ENCODE data around the gene NCK2.

NCK2 gene

DNA sequence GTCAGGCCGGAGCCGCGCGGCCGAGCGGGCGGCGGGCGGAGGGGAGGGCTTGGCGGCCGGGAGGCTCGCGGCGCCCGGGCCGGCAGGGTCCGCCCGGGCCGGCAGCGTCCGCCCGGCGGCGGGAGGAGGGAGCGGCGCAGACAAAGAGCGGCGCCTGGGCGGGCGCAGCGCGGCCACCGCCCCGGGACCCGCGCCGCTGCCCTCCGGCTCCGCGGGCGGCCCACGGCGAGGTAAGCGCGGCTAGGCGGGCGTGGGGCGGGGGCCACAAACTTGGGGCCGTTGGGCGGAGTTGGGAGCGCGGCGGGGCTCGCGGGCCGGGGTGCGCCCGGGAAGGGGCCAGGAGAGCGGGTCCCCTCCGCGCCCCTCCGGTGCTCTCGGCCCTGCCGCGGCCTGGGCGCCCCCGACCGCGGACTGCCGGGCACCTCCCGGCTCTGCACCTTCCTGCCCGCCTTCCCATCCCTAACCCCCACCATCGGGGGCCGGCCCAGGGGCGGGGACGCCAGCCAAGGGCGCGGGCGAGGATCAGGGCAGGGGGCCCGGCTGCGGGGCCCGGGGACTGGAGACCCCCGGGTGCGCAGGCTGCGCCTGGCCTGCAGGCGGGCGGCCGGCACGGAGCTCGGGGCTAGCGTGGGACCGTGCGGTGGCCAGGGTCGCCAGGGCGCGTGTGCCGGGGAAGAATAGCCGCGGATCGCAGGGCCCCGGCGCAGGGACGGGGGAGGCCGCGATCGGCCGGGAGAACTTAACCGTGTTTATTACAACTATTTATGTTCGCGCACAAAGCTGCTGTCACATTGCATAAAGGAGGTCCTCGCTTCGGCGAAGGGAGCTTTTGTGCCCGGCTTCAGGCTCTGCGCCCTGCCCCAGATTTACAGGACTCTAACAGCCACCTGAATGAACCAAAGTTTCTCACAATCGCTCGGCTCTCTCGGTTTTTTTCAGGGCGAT lies at the start of gene NCK2:
NCK2 (plus strand) TSS at position 4 of the 945 bp plus-strand sequence. CDS start 110,152 bp downstream, outside the sequence.
- DNase-seq (ENCODE audit: low read depth, low spot score), result no peak

- DNase-seq (ENCODE audit: low read depth, low spot score), result no peak
Measured at GRCh38 chr2:105697781-105698449, 46.8 kb upstream of the NCK2 start.

GRCh38 chr2:105698820-105699219 lies 45.9 kb upstream of the NCK2 start:
- DNase-seq (ENCODE audit: low read depth, low spot score), result no peak

DNA sequence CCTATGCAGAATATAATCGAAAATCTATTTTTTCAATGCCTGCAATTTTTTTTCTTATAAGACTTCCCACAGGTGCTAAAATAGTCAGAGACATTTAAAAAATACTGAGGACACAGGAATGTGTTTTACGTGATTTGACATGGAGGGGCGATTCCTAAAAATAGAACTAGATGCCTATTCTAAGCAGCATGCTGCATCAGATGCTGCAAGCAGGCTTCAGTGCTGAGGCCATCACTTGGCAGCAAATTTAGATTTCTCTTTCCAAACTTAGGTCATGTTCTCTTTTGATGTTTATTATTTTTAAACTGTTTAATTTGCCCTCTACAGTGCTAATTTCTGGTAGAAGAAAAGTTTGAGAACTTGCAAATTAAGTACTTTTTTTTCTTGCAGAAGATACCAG lies 43.7 kb upstream of the NCK2 start:
- no peak for DNase-seq (ENCODE audit: low read depth, low spot score)

- DNase-seq (ENCODE audit: low read depth, low spot score), result no peak
Measured at GRCh38 chr2:105708697-105709096, 36.0 kb upstream of the NCK2 start.

DNA sequence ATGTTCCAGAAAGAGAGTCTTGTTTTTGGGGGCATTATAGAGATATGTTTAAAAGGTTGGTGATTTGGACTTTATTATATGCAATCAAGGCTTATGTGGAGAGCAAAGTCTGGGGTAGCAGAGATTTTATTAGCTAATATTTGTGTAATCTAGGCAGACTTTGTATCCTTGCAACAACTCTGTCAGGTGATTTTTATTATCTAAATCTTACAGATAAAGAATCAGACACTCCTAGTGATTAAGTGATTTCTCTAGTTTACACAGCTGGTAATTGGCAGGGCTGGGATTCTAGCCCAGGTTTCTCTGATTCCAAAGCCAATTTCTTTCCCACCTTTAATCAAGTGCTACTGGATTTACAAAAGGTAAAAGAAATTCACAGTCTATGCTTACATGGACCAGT lies 33.3 kb upstream of the NCK2 start:
- DNase-seq (ENCODE audit: low read depth, low spot score), result no peak

DNA sequence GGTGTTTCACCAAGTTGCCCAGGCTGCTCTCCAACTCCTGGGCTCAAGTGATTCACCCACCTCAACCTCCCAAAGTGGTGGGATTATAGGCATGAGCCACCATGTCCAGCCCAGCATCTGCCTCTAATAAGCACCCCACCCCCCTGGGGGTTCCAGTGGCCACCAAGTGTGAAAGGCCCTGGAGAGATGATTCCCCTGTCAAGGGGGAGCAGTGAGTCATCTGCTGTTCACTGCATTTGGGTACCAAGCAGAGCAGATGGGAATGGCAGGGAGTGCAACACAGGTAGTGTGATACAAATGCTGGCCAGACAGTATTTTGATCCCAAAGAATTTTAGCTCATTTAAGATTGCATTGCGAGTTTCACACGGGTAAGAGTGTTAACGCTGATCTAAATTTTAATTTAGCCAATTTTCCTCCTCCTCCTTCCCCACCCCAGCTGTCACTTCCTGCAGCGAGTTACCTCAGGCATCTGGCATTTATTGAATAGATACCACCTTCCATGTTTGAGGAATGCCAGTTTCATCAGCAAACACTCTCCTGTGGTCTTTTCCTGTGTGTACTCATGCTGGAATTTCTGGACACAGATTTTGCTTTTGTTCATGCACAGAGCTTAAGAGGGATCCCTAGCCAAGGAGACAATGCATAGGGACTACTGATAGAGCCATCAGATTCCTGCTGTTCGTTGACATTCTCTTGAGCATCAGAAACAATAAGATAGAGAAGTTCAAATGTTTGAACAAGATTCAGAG lies 32.4 kb upstream of the NCK2 start:
- no peak for DNase-seq (ENCODE audit: low read depth, low spot score)

DNA sequence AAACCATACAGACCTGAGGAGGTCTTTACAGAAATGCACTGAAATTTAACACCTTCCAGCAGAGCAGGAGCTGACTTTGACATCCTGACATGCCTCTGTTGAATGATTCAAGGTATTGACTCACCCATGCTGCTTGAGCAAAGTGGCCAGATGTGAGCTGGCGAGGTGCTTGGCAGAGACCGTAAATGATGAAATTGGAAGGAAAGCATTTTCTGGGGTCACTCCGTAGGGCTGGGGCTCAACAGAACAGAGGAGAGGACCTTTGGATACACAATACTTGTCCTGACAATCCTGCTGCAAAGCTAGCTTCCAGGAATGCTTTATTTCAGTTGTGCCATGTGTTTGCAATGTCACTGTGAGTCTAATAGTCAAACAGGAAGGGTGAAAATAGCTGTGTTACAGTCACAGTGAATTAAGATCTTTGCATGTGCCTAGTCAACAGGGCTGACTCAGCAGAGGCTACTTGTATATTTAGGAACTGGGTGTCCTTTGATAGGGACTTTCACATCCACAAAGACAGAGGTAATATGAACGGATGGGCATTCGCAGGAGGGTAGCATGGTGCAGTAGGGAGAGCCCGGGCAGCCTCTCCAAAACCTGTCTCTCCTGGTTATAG lies 31.6 kb upstream of the NCK2 start:
- no peak for DNase-seq (ENCODE audit: low read depth, low spot score)

- no peak for DNase-seq (ENCODE audit: low read depth, low spot score)
Measured at GRCh38 chr2:105714141-105714540, 30.6 kb upstream of the NCK2 start.

DNA sequence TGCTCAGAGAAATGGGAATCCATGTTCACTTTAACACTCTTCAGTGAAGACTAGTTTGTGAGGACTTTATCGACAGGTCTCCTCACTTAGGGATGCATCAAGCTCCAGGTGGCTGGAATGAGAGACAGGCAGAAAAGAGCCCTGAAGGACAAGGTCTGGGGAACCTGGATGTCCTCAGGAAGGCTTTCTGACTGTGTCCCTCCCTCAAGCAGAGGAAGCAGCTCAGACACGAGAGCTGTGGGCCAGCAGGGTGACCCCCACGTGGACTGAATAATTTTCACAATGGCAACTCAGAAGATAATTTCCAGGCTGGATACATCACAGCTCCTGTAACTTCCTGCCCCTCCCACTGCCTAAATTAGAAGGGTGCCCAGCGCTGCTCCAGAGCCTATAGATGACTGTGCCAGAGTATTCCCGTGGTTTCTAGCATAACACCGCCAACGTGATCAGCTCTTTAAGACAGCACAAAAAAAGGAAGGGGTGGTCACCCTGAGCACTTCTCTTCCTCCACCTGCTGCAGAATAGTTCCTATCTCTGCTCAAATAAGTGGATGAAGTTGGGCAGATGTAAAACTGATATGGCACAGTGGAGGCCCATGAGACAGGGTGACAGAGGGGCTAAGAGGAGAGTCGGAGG lies 25.7 kb upstream of the NCK2 start:
- DNase-seq (ENCODE audit: low read depth, low spot score), result no peak

GRCh38 chr2:105721991-105722511 lies 22.7 kb upstream of the NCK2 start:
- no peak for DNase-seq (ENCODE audit: low read depth, low spot score)

- no peak for DNase-seq (ENCODE audit: low read depth, low spot score)
Measured at GRCh38 chr2:105722726-105723297, 21.9 kb upstream of the NCK2 start.

GRCh38 chr2:105723431-105723830 lies 21.3 kb upstream of the NCK2 start:
- no peak for DNase-seq (ENCODE audit: low read depth, low spot score)

DNA sequence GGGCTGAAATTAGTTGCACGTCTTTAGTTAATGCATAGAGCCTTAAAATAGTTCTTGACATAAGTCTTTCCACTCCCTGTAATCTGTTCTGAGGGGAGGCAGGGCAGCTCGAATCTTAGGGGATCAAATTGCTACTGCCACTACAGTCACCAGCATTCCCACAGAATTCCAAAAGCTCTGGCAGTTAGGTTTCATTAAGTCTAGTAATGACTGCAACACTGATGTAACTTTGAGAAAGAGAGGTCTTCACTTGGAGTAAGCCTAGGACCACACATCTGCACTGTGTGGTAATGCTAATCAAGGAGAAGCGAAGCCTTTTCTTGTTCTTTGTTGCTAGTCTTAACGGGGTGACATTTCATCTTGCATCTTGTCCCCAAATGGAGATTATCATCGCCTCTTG lies 19.3 kb upstream of the NCK2 start:
- DNase-seq (ENCODE audit: low read depth, low spot score), result no peak

GRCh38 chr2:105730170-105730569 lies 14.5 kb upstream of the NCK2 start:
- no peak for DNase-seq (ENCODE audit: low read depth, low spot score)

GRCh38 chr2:105731511-105731910 lies 13.2 kb upstream of the NCK2 start:
- no peak for DNase-seq (ENCODE audit: low read depth, low spot score)

DNA sequence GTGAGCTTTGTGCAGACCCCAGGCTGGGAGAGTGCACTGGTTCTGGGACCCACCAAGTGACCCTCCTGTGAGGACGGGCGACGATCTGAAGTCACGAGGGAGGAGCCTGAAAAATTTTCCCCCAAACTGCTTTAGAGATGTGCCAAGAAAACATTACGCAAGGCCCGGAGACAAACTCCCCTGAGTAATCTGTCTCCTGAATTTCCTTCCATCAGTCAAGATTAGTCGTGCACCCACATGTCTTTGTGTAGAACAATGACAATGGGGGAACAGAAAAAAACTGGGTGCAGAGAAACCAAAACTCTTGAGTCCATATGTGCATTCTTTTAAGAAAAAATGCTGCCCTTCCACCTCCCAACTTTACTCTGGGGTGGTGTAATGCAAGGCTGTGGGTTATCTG lies 12.6 kb upstream of the NCK2 start:
- no peak for DNase-seq (ENCODE audit: low read depth, low spot score)

GRCh38 chr2:105732955-105733607 lies 11.6 kb upstream of the NCK2 start:
- DNase-seq (ENCODE audit: low read depth, low spot score), result no peak

GRCh38 chr2:105733875-105734274 lies 10.8 kb upstream of the NCK2 start:
- no peak for DNase-seq (ENCODE audit: low read depth, low spot score)

All from activated naive CD8-positive, alpha-beta T cell treated with anti-CD3 and anti-CD28 coated beads, Interleukin-2, amount 50 U/mL, for 16 hours (primary cell).